ENCODE results near the gene DYNC2LI1.

Gene DYNC2LI1

DNA sequence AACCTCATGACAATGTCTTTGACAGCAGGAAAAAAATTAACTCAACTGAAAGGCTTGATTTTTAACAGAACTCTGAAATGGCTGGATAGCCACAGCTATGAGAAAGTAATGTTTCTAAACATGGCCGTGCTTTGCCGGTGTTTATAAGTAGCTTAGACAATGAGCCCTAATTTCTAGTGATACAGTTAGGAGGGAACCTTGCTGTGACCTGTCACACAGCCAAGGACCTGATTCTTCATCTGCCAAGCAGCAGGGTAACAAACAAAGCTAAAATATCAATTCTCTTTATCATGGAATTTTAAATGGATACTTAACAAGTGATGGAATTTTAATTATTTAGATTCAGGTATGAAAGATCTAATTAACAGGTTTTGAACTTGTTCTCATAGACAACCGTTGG, 24.3 kb upstream of the DYNC2LI1 start:
- Mint-ChIP-seq H3K4me3 (no peak overlapping the region), H3K4me1 (ENCODE audit: low read depth) (peaks cover 3% of the 10 kb centered on the region), H3K27me3 (no peaks in the 10 kb centered on the region), H3K9me3 (no peaks in the 10 kb centered on the region), H3K36me3 (ENCODE audit: low read depth) (no peaks in the 10 kb centered on the region), H3K27ac (no peak overlapping the region)
- DNase-seq, result no peak

GRCh38 chr2:43751476-43751990, 22.3 kb upstream of the DYNC2LI1 start:
- Mint-ChIP-seq H3K27ac (no peak overlapping the region), H3K9me3 (no peaks in the 10 kb centered on the region), H3K4me3 (no peak overlapping the region), H3K27me3 (peaks cover 3% of the 10 kb centered on the region), H3K4me1 (ENCODE audit: low read depth) (peaks cover 3% of the 10 kb centered on the region), H3K36me3 (ENCODE audit: low read depth) (no peaks in the 10 kb centered on the region)
- DNase-seq, result no peak

GRCh38 chr2:43752302-43752701, 21.5 kb upstream of the DYNC2LI1 start:
- no peak overlapping the region for H3K4me3 Mint-ChIP-seq
- peaks cover 3% of the 10 kb centered on the region for H3K27me3 Mint-ChIP-seq
- H3K27ac Mint-ChIP-seq, result no peak overlapping the region
- no peaks in the 10 kb centered on the region for H3K36me3 Mint-ChIP-seq (ENCODE audit: low read depth)
- no peaks in the 10 kb centered on the region for H3K9me3 Mint-ChIP-seq
- peaks cover 3% of the 10 kb centered on the region for H3K4me1 Mint-ChIP-seq (ENCODE audit: low read depth)
- no peak for DNase-seq

- Mint-ChIP-seq H3K27ac (no peak overlapping the region), H3K4me3 (no peak overlapping the region), H3K4me1 (ENCODE audit: low read depth) (peaks cover under 1% of the 10 kb centered on the region), H3K36me3 (ENCODE audit: low read depth) (no peaks in the 10 kb centered on the region), H3K9me3 (no peaks in the 10 kb centered on the region), H3K27me3 (peaks cover 3% of the 10 kb centered on the region)
- no peak for DNase-seq
Measured at GRCh38 chr2:43754180-43754579, 19.7 kb upstream of the DYNC2LI1 start.

GRCh38 chr2:43758739-43759138, 15.1 kb upstream of the DYNC2LI1 start:
- DNase-seq, result no peak
- Mint-ChIP-seq H3K9me3 (no peaks in the 10 kb centered on the region), H3K36me3 (ENCODE audit: low read depth) (no peaks in the 10 kb centered on the region), H3K4me3 (no peak overlapping the region), H3K4me1 (ENCODE audit: low read depth) (peaks cover 6% of the 10 kb centered on the region), H3K27ac (no peak overlapping the region), H3K27me3 (peaks cover 3% of the 10 kb centered on the region)

- Mint-ChIP-seq H3K27me3 (peaks cover 3% of the 10 kb centered on the region), H3K4me1 (ENCODE audit: low read depth) (peaks cover 6% of the 10 kb centered on the region), H3K4me3 (no peak overlapping the region), H3K36me3 (ENCODE audit: low read depth) (no peaks in the 10 kb centered on the region), H3K27ac (no peak overlapping the region), H3K9me3 (no peaks in the 10 kb centered on the region)
- no peak for DNase-seq
Measured at GRCh38 chr2:43759195-43759594, 14.6 kb upstream of the DYNC2LI1 start.

GRCh38 chr2:43762286-43762685, 11.6 kb upstream of the DYNC2LI1 start:
- no peaks in the 10 kb centered on the region for H3K27me3 Mint-ChIP-seq
- no peaks in the 10 kb centered on the region for H3K36me3 Mint-ChIP-seq (ENCODE audit: low read depth)
- H3K4me1 Mint-ChIP-seq (ENCODE audit: low read depth), result peaks cover 19% of the 10 kb centered on the region
- DNase-seq, result no peak
- no peak overlapping the region for H3K4me3 Mint-ChIP-seq
- no peaks in the 10 kb centered on the region for H3K9me3 Mint-ChIP-seq
- H3K27ac Mint-ChIP-seq, result peak overlapping the region; percentile 71

- Mint-ChIP-seq H3K36me3 (ENCODE audit: low read depth) (no peaks in the 10 kb centered on the region), H3K27ac (peak overlapping the region; percentile 55), H3K4me3 (no peak overlapping the region), H3K9me3 (no peaks in the 10 kb centered on the region), H3K4me1 (ENCODE audit: low read depth) (peaks cover 19% of the 10 kb centered on the region), H3K27me3 (no peaks in the 10 kb centered on the region)
- no peak for DNase-seq
Measured at GRCh38 chr2:43763091-43763490, 10.7 kb upstream of the DYNC2LI1 start.

GRCh38 chr2:43764086-43764705, 9.6 kb upstream of the DYNC2LI1 start:
- H3K27me3 Mint-ChIP-seq, result no peaks in the 10 kb centered on the region
- no peak for DNase-seq
- H3K4me1 Mint-ChIP-seq (ENCODE audit: low read depth), result peaks cover 18% of the 10 kb centered on the region
- H3K36me3 Mint-ChIP-seq (ENCODE audit: low read depth), result no peaks in the 10 kb centered on the region
- no peak overlapping the region for H3K4me3 Mint-ChIP-seq
- no peaks in the 10 kb centered on the region for H3K9me3 Mint-ChIP-seq
- no peak overlapping the region for H3K27ac Mint-ChIP-seq

DNA sequence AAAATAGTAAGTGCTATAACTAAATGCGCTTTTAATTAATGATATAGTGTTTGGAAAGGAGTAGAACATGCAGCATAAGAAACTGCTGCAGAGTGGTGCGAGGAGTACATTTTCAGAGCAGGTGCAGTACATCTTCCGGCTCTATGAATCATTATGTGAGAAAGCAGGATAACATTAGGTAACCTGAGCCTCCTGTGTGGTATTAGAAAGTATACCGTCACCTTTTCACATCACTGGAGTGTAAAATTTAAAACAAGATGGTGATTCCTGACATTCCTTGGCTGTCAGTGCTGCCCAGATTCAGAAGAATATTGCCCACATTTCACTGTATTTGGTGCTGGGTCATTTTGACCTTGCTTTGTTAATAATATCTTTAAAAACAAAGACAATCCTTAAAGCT, 7.8 kb upstream of the DYNC2LI1 start:
- Mint-ChIP-seq H3K27me3 (no peaks in the 10 kb centered on the region), H3K4me3 (no peak overlapping the region), H3K4me1 (ENCODE audit: low read depth) (peaks cover 17% of the 10 kb centered on the region), H3K36me3 (ENCODE audit: low read depth) (no peaks in the 10 kb centered on the region), H3K27ac (peak overlapping the region; percentile 66), H3K9me3 (no peaks in the 10 kb centered on the region)
- DNase-seq, result no peak

GRCh38 chr2:43774617-43775016, 778 bp downstream of the DYNC2LI1 start:
- Mint-ChIP-seq H3K27ac (peak overlapping the region; percentile 95), H3K36me3 (ENCODE audit: low read depth) (peaks cover 18% of the 10 kb centered on the region), H3K9me3 (no peaks in the 10 kb centered on the region), H3K4me3 (peak overlapping the region; percentile 91), H3K27me3 (no peaks in the 10 kb centered on the region), H3K4me1 (ENCODE audit: low read depth) (peaks cover 31% of the 10 kb centered on the region)
- no peak for DNase-seq

DNA sequence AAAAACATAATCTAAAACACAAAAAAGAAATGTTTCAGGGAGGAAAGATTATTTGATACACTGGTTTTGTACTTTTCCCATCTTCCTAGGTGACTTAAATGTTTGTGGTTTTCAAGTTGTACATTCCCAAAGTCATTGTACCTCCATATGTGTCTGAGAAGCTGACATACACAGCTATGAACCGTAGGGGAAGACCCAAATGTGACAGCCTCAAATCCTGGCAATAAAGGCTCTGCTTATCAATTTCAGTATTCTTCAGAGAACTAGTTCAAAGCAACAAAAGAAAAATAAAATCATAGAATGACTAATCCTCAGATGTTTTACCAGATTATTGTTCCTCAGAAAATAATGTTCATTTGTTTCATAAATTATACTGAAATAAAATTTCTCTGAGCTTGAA, 2.5 kb downstream of the DYNC2LI1 start:
- no peaks in the 10 kb centered on the region for H3K9me3 Mint-ChIP-seq
- no peak for DNase-seq
- H3K27me3 Mint-ChIP-seq, result no peaks in the 10 kb centered on the region
- H3K27ac Mint-ChIP-seq, result peak overlapping the region; percentile 91
- H3K4me1 Mint-ChIP-seq (ENCODE audit: low read depth), result peaks cover 31% of the 10 kb centered on the region
- H3K4me3 Mint-ChIP-seq, result peak overlapping the region; percentile 63
- H3K36me3 Mint-ChIP-seq (ENCODE audit: low read depth), result peaks cover 21% of the 10 kb centered on the region

DNA sequence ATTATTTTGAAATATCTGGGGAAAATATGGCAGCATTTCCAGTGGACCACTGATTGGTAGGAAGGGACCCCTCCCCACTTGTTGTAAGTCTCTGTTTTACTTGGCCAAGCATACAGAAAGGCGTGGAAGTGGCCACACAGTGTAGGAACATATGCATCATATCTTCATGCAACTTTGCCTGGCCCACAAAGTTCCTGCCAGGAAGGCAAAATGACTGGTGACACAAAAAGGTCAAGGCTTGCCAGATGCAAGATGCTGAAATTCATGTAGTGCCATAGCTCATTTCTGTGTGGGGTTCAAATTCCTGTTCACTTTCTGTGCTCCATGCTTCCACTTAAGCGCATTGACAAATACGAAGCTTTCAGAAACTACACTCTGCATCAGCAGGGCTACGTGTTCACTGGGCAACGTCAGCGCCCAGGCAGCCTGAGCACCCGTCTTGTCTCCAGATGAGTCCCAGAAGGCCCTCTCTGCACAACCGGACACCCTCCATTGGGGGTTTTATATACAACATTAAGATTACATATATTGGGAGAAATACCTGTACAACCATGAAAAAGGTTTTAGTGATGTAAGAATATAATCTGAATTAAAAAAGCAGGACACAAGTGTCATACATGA, 3.6 kb downstream of the DYNC2LI1 start:
- Mint-ChIP-seq H3K4me3 (peak overlapping the region; percentile 12), H3K27me3 (no peaks in the 10 kb centered on the region), H3K36me3 (ENCODE audit: low read depth) (peaks cover 21% of the 10 kb centered on the region), H3K9me3 (no peaks in the 10 kb centered on the region), H3K27ac (peak overlapping the region; percentile 83), H3K4me1 (ENCODE audit: low read depth) (peaks cover 31% of the 10 kb centered on the region)
- no peak for DNase-seq

GRCh38 chr2:43778233-43778632, 4.4 kb downstream of the DYNC2LI1 start:
- no peaks in the 10 kb centered on the region for H3K9me3 Mint-ChIP-seq

GRCh38 chr2:43787895-43788294, 14.1 kb downstream of the DYNC2LI1 start:
- DNase-seq, result no peak
- H3K27me3 Mint-ChIP-seq, result no peaks in the 10 kb centered on the region
- H3K36me3 Mint-ChIP-seq (ENCODE audit: low read depth), result peaks cover 32% of the 10 kb centered on the region
- peak overlapping the region; percentile 76 for H3K27ac Mint-ChIP-seq
- H3K9me3 Mint-ChIP-seq, result no peaks in the 10 kb centered on the region
- H3K4me3 Mint-ChIP-seq, result peak overlapping the region; percentile 18
- peaks cover 29% of the 10 kb centered on the region for H3K4me1 Mint-ChIP-seq (ENCODE audit: low read depth)

More at GRCh38 chr2:43778233-43778632, 4.4 kb downstream of the DYNC2LI1 start:
- no peak for DNase-seq
- peaks cover 29% of the 10 kb centered on the region for H3K4me1 Mint-ChIP-seq (ENCODE audit: low read depth)
- H3K4me3 Mint-ChIP-seq, result no peak overlapping the region
- peaks cover 21% of the 10 kb centered on the region for H3K36me3 Mint-ChIP-seq (ENCODE audit: low read depth)
- no peaks in the 10 kb centered on the region for H3K27me3 Mint-ChIP-seq
- H3K27ac Mint-ChIP-seq, result no peak overlapping the region

Data from activated T-cell treated with anti-CD3 and anti-CD28 coated beads, Interleukin-2, amount 50 U/mL, for 24 hours (primary cell).